ENCODE measurements around the gene SEC22B.
"Not testable (repeated sequence)": the region's sequence is repeated elsewhere in the genome, so short reads cannot be mapped to it uniquely, and the experiment has no call there.

- not testable (repeated sequence) for TF ChIP-seq CTCF (conservative IDR thresholded peaks at IDR 0.05 in 1 of 2, IDR thresholded peaks at IDR 0.05 in 1 of 2; ENCODE audit: extremely low read depth in 1 of 2, insufficient read depth in 1 of 2, low read depth in 1 of 2, low read length in 2 of 2); EZH2 (IDR thresholded peaks at IDR 0.05; ENCODE audit: borderline replicate concordance, low read length)
Measured at GRCh38 chr1:120113134-120113533, 63.2 kb downstream of the SEC22B start.
